ENCODE measurements around the gene KDM4C.

The KDM4C gene

DNA sequence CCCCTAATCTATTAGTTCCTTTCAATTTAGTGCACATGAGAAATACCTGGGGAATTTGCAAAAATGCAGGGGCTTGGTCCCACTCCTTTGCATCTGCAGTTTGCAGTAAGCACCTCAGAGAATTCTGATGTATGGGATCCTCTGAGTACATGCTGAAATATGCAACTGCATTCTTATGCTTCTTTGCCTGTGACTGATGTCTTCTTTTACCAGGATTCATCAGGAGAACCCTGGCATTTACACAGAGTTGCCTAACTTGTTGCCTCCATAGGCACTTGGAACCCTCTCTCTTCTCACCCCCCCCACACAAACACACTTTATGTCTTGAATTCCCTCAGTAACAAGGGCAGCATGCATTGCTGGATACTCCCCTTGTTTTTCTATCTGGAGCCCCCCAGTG is 173.1 kb downstream of the KDM4C start:
- TF ChIP-seq, protein P1, sequence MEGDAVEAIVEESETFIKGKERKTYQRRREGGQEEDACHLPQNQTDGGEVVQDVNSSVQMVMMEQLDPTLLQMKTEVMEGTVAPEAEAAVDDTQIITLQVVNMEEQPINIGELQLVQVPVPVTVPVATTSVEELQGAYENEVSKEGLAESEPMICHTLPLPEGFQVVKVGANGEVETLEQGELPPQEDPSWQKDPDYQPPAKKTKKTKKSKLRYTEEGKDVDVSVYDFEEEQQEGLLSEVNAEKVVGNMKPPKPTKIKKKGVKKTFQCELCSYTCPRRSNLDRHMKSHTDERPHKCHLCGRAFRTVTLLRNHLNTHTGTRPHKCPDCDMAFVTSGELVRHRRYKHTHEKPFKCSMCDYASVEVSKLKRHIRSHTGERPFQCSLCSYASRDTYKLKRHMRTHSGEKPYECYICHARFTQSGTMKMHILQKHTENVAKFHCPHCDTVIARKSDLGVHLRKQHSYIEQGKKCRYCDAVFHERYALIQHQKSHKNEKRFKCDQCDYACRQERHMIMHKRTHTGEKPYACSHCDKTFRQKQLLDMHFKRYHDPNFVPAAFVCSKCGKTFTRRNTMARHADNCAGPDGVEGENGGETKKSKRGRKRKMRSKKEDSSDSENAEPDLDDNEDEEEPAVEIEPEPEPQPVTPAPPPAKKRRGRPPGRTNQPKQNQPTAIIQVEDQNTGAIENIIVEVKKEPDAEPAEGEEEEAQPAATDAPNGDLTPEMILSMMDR (IDR thresholded peaks at IDR 0.05; ENCODE audit: control insufficient read depth, extremely low read depth, insufficient read depth): no peak
- H3K4me3 ChIP-seq (ENCODE audit: low read depth, low read length): no peak overlapping the region
- DNase-seq (ENCODE audit: low read depth): no peak

DNA sequence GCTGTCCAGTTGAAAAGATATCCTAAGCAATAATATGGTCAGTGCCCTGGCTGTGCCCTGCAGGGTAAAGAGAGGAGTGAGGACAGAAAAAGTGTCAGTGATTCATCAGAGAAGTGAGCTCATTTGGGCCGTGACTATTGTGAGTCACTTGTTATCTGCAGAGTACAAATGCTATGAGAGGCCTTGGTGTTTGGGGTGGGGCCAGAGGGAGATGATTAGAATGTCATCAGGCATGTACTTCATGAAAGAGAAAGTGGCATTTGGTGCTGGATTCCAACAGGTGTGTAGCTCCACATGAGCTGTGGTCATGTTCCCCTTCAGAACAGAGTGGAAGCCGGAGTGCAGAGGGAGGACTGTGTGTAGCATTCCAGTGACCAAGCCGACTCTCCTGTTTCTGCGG is 174.1 kb downstream of the KDM4C start:
- no peak overlapping the region for H3K4me3 ChIP-seq (ENCODE audit: low read depth, low read length)
- no peak for DNase-seq (ENCODE audit: low read depth)
- TF ChIP-seq, protein P1 (IDR thresholded peaks at IDR 0.05; ENCODE audit: control insufficient read depth, extremely low read depth, insufficient read depth): no peak

GRCh38 chr9:6936103-6936502 is 178.3 kb downstream of the KDM4C start:
- TF ChIP-seq, protein P1 (IDR thresholded peaks at IDR 0.05; ENCODE audit: control insufficient read depth, extremely low read depth, insufficient read depth): no peak
- H3K4me3 ChIP-seq (ENCODE audit: low read depth, low read length): no peak overlapping the region
- DNase-seq (ENCODE audit: low read depth): no peak

DNA sequence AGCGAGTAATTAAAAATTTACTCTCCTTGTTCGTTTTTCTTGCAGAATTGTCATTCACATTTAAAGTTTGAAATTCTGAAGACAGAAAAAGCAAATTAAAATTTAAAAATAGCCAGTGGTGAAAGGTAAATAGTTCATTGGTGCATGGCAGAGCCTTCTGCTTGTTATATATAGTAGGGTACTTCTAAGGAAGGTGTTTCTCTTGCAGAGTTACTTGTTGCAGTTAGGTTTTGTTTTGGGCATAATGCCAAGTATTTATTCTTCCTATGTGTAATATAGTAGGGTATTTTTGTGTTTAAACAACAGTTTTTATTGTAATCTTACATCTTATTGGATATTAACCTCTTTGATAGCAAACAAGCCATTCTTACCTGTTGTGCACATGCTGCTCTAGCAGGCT is 179.4 kb downstream of the KDM4C start:
- TF ChIP-seq, protein P1 (IDR thresholded peaks at IDR 0.05; ENCODE audit: control insufficient read depth, extremely low read depth, insufficient read depth): no peak
- no peak for DNase-seq (ENCODE audit: low read depth)
- no peak overlapping the region for H3K4me3 ChIP-seq (ENCODE audit: low read depth, low read length)

DNA sequence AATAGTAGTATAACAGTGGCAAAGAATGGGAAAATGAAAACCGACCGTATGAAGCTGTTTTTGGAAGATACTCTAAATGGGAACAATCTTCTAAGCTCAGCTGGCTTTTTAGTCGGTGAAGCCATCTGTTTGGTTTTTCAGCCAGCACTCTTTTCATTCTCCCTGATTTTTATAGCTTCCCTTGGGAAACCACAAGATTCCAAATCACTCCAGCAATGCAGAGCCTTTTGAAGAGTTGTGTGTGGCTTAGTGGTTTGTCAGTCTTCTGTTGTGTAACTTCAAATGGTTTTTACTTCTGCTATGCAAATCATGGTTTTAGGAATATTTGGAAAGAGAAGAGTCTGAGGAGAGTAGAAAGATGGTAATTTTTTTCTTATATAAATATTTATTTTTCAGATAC is 180.7 kb downstream of the KDM4C start:
- no peak for DNase-seq (ENCODE audit: low read depth)
- no peak overlapping the region for H3K4me3 ChIP-seq (ENCODE audit: low read depth, low read length)
- TF ChIP-seq, protein P1 (IDR thresholded peaks at IDR 0.05; ENCODE audit: control insufficient read depth, extremely low read depth, insufficient read depth): no peak

GRCh38 chr9:6938873-6939272 is 181.1 kb downstream of the KDM4C start:
- TF ChIP-seq, protein P1 (IDR thresholded peaks at IDR 0.05; ENCODE audit: control insufficient read depth, extremely low read depth, insufficient read depth): no peak
- DNase-seq (ENCODE audit: low read depth): no peak
- no peak overlapping the region for H3K4me3 ChIP-seq (ENCODE audit: low read depth, low read length)

- TF ChIP-seq, protein P1 (IDR thresholded peaks at IDR 0.05; ENCODE audit: control insufficient read depth, extremely low read depth, insufficient read depth): no peak
- no peak overlapping the region for H3K4me3 ChIP-seq (ENCODE audit: low read depth, low read length)
- DNase-seq (ENCODE audit: low read depth): no peak
Observed at GRCh38 chr9:6941501-6941900, 183.7 kb downstream of the KDM4C start.

Measured in LNCaP clone FGC (cell line).